Myocyte (in vitro differentiated cells): ENCODE results near the gene JAM2. TPM values are rescaled to one million over a fixed set of nuclear protein-coding genes. Genes with fewer than 3 reads are reported as not detected.
"Not testable (repeated sequence)": the region's sequence is repeated elsewhere in the genome, so short reads cannot be mapped to it uniquely, and the experiment has no call there.

Experiments
- DNase-seq: peaks from one replicate; pipeline ENCODE4 v3.0.0-alpha.2; 2012; ENCODE audit warnings: low read depth
- total RNA-seq: library from RNA; depleted of rRNA; stranded (reverse); fragments of >200 nt; gene quantifications from 2 replicates; pipeline ENCODE4 v1.2.3, GENCODE V29; 2014

Gene JAM2
- total RNA-seq, 1 donor from 2014 or later = 45.3 TPM

GRCh38 chr21:25643486-25643885, 4.4 kb downstream of the JAM2 start:
- no peak for DNase-seq

GRCh38 chr21:25646474-25646873, 7.4 kb downstream of the JAM2 start:
- DNase-seq = no peak

- DNase-seq = peak; percentile 20
These were observed 8.6 kb downstream of the JAM2 start for GRCh38 chr21:25647647-25648046.

- DNase-seq = no peak
These were observed 10.1 kb downstream of the JAM2 start for GRCh38 chr21:25649146-25649545.

- DNase-seq = peak; percentile 23
These were observed 17.4 kb downstream of the JAM2 start for GRCh38 chr21:25656412-25656811.

- DNase-seq = no peak
These were observed 18.1 kb downstream of the JAM2 start for GRCh38 chr21:25657140-25657539.

- no peak for DNase-seq
These were observed 19.5 kb downstream of the JAM2 start for GRCh38 chr21:25658427-25659035.

GRCh38 chr21:25660233-25660632, 21.2 kb downstream of the JAM2 start:
- no peak for DNase-seq

- DNase-seq = no peak
These were observed 25.5 kb downstream of the JAM2 start for GRCh38 chr21:25664491-25664931.

- peak; percentile 36 for DNase-seq
These were observed 31.7 kb downstream of the JAM2 start for GRCh38 chr21:25670726-25671125.

- DNase-seq = no peak
These were observed 37.4 kb downstream of the JAM2 start for GRCh38 chr21:25676451-25676850.

GRCh38 chr21:25682382-25682781, 43.3 kb downstream of the JAM2 start:
- DNase-seq = peak; percentile 40

- DNase-seq = no peak
These were observed 48.7 kb downstream of the JAM2 start for GRCh38 chr21:25687787-25688186.

- DNase-seq = peak; percentile 16
These were observed 49.5 kb downstream of the JAM2 start for GRCh38 chr21:25688275-25689155.

- DNase-seq = peak; percentile 46
These were observed 50.2 kb downstream of the JAM2 start for GRCh38 chr21:25689226-25689625.

GRCh38 chr21:25691976-25692375, 52.9 kb downstream of the JAM2 start:
- no peak for DNase-seq

GRCh38 chr21:25695461-25695860, 56.4 kb downstream of the JAM2 start:
- not testable (repeated sequence) for DNase-seq

GRCh38 chr21:25700741-25701140, 61.7 kb downstream of the JAM2 start:
- peak; percentile 82 for DNase-seq

- DNase-seq = no peak
These were observed 62.5 kb downstream of the JAM2 start for GRCh38 chr21:25701529-25701928.

GRCh38 chr21:25708467-25709065, 69.5 kb downstream of the JAM2 start:
- peak; percentile 72 for DNase-seq

GRCh38 chr21:25709684-25710265, 70.7 kb downstream of the JAM2 start:
- DNase-seq = no peak

- DNase-seq = no peak
These were observed 71.5 kb downstream of the JAM2 start for GRCh38 chr21:25710550-25710949.
